Posterior vena cava (tissue), 2 donors: ENCODE data around the gene IKZF5. TPM values are rescaled to one million over a fixed set of nuclear protein-coding genes. Genes with fewer than 3 reads are reported as not detected.
A peak's percentile ranks its signal among the peaks of the same experiment; 100 is the strongest.

Source experiments
- DNase-seq: peaks from one replicate; pipeline ENCODE4 v3.0.0-alpha.2; 2020; ENCODE audit warnings: low spot score
- intact Hi-C, 2 donors: fragments of 100-400 bp; cut with DNase I; formaldehyde crosslinking; loops; one replicate each; pipeline versions ENCODE4 v1.14.1 to v1.14.2; 2022 to 2023
- total RNA-seq, 2 donors: library from RNA; stranded (reverse); fragmentation: NEBNext Ultra II Directional; extraction: Animal tissue kit (Norgen Biotek cat#: 25700); gene quantifications; one replicate each; pipeline ENCODE4 v1.2.1, GENCODE V29; 2021
- donor health status: DM: yes; HTN: yes; CAD: no.
- donor health status: DM: yes; HTN: yes; CAD: no.

The IKZF5 gene
- total RNA-seq, 2 donors from 2014 or later: 15.5 to 19.1 TPM

DNA sequence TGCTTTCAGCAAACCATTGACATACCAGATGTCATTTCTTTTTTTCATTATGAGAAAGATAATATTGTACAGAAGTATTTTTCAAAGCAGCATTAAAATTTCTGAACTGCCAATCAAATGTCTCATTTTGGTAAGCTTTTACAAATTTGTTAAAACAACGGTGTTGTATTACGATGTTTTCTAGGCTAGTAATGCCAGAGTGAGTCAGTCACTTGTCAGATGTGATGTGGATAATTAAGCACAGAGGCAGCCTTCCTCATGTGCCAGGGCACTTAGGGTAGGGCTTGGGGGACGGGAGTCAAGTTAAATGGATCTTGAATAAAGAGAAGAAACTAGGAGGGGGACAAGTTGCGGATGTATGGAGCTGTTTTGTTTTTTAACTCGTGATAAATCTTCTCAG, 18.3 kb downstream of the IKZF5 start:
- intact Hi-C loops: no loop called here
- DNase-seq: no peak

DNA sequence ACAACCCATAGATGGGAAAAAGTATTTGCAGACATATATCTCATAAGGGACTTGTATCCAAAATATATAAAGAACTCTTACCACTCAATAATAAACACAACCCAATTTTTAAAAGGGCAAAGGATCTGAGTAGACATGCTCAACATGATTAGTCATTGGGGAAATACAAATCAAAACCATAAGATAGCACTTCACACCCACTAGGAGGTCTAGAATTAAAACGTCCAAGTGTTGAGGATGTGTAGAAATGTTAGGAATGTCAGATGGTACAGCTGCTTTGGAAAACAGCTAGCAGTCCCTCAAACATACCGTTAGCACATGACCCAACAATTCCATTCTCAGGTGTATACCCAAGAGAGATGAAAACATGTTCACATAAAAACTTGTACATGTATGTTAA, 20.1 kb downstream of the IKZF5 start:
- DNase-seq: no peak
- intact Hi-C loops: no loop called here

DNA sequence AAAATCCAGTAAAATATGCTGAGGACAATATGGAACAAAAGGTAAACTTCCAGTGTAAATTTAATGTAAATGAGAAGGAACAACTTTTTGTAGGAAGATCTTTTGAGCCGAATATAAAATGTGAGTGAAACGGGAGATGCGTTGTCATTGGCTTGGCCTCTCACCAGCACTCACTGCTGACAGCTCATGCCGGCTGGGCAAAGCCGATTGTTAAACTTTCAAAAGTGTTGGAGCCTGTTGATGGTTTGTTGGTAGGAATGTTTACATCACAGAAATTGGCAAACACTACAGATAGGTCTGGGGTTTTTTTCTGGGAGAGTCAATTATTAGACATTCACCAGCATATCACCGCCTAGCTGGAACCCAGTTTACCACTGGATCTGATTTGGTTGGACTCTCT, 22.3 kb downstream of the IKZF5 start:
- no peak for DNase-seq
- intact Hi-C loops: no loop called here

DNA sequence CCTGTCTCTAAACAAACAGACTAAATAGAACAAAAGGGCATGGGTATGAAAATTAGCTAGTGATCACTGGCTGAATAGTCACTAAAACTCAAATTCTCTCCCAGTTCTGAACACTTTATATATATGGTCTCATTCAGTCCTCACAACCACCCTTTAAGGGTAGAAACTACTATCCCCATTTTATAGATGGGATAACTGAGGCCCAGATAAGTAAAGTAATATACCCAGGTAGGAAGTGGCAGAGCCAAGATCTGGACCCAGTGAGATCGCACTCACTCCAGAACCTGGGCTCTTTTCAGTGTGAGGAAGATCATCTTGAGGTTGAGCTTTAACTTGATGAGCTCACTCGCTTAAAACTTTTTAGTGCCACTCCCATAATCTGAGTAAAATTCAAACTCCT, 23.9 kb downstream of the IKZF5 start:
- intact Hi-C loops: no loop called here
- DNase-seq: no peak

DNA sequence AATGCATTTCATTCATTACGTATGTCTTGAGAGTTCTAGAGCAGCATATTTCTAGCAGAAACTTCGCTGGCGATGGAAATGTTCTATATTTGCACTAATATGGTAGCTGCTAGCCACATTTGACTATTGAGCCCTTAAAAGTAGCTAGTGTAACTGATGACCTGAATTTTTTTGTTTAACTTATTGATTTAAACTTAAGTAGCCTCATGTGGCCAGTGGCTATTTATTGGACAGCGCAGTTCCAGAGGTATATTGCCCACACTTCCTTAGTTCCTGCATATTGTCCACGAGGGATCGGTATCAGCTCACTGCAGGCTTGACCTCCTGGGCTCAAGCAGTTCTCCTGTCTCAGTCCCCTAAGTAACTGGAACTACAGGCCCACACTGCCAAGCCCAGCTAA, 24.7 kb downstream of the IKZF5 start:
- intact Hi-C loops: no loop called here
- DNase-seq: no peak

DNA sequence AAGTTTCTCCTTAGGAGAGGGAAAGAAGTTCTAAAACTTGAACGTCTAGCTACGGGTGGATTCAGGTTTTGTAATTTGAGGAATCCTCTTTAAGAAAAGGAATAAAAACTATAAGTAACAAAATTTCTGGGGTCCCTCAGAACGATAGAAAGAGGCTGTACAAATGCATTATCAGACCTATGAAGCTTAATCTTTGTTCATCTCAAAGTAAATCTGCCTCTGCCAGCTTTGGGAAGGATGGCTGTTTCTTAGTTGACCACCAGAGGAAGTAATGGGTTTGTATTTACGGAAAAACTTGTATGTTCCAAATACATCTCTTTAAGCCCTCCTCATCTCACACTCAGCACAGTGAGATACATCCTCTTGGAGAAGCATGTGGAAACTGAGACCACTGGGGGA, 27.5 kb downstream of the IKZF5 start:
- intact Hi-C loops: no loop called here

DNA sequence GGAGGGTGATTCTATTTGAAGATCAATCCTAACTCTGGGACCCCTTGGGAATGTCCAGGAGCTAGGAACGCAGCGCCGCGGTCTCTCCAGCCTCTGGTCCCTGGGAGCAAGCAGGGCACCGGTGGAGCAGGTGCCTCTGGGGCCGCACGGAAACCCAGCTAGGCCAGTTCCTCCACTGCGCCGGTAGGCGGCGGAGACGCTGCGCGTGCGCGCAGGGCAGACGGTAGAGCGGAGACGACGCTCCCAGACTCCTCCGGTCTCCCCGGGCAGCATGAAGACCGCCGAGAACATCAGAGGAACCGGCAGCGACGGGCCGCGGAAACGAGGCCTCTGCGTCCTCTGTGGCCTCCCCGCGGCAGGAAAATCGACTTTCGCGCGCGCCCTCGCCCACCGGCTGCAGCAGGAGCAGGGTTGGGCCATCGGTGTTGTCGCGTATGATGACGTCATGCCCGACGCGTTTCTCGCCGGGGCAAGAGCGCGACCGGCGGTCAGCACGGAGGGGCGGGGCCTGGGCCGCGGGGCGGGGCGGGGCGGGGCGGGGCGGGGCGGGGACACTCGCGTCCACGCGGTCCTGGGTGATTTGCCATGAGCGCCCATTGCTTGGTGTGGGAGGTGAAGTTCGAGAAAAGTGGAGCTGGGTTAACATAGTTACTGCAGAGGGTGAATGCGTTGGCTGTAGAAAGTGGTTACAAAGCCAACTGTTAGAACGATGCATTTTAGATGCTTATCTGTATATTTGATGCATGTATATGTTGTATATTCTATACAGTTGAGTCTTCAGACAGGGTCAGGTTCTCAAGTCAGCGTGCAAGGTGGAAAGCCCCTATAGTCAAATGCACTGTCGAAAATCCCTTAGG, 28.2 kb downstream of the IKZF5 start, which contains the start of gene PSTK:
PSTK (plus strand) TSS at position 193 of the 857 bp plus-strand sequence; CDS start at position 272, 79 bp downstream.
- DNase-seq: peak; percentile 98
- intact Hi-C loops: no loop called here

More for the DNA sequence above, 27.5 kb downstream of the IKZF5 start:
- no peak for DNase-seq

DNA sequence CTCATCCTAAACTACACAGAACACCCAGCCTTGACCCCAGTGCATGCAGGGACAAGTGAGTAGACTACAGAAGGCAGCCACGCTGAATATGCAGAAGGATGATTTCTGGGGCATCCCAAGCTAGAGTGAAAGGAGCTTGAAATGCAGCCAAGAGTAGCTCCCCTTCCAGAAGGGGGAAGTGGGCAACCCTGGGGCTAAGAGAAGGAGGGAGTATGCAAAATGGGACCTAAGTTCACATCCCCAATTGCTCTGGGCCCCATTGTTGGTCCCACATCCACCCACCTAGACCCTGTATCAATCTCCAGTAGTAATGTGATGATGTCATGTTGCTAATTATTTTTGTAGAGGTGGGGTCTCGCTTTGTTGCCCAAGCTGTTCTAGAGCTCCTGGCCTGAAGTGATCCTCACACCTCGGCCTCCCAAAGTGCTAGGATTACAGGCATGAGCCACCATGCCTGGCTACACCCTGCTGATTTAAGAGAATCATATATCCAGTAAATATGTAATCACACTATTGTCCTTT, 34.0 kb downstream of the IKZF5 start:
- DNase-seq: no peak
- intact Hi-C loops: no loop called here

DNA sequence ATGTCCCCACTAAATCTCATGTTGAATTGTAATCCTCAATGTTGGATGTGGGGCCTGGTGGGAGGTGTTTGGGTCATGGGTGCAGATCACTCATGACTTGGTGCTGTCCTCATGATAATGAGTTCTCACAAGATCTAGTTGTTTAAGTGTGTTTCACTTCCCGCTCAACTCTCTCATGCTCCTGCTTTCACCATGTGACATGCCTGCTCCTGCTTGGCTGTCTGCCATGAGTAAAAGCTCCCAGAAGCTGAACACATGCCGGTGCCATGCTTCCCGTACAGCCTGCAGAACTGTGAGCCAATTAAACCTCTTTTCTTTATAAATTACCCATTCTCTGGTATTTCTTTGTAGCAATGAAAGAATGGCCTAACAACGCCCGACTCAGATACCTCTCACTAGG, 34.6 kb downstream of the IKZF5 start:
- DNase-seq: no peak
- intact Hi-C loops: no loop called here

DNA sequence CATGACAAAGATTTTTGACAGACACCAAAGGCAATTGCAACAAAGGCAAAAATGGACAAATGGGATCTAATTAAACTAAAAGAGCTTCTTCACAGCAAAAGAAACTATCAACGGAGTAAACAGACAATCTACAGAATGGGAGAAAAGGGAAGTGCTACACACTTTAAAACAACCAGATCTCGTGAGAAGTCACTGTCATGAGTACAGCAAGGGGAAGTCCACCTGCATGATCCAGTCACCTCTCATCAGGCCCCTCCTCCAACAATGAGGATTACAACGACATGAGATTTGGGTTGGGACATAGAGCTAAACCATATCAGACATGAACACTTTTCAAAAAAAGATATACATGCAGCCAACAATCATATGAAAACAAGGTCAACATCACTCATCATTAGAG, 39.9 kb downstream of the IKZF5 start:
- no peak for DNase-seq
- intact Hi-C loops: no loop called here

DNA sequence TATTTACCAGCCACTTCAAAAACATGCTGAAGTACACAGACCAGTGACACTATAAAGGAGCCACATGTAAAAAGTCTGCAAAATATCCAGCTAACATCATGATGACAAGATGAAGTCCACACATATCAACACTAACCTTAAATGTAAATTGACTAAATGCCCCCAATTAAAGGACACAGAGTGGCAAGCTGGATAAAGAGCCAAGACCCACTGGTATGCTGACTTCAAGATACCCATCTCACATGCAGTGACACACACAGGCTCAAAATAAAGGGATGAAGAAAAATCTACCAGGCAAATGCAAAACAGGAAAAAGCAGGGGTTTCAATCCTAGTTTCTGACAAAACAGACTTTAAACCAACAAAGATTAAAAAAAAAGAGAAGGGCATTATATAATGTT, 41.7 kb downstream of the IKZF5 start:
- no peak for DNase-seq
- intact Hi-C loops: no loop called here

DNA sequence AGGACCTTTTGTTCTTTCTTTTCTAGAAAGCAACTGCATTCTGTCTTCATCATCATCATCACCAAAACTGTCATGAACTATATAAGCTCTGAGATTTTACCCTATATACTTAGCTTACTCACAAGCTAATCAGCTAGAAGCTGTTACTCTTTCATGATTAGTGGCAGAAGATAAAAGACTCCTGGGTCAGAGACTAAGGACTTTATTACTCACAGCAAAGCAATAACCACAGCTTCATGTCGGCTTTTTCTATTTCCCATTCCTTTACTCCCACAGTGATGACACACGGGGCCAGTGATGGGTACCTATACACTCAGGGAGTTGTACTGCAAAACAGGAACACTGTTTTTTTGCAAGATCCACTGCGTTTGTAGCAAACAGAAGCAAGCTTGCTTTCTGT, 46.2 kb downstream of the IKZF5 start:
- intact Hi-C loops: no loop called here
- no peak for DNase-seq

DNA sequence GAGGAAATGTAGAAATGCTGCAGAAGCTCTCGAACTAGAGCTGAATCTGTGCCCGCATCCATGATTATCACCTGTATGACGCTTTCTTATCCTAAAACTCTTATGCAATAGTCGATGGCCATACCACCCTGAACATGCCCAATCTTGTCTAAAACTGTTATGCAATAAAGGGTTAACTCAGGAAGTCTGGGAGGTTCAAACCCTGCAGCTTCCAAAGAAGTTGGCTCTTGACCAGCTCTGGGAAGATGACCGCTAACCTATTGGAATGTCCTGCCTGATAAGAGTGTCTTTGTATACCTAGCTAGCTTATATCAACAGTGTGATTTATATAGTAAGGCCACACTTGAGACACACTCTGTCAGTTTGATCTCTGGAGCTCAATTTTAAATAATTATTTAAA, 51.1 kb downstream of the IKZF5 start:
- intact Hi-C loops: no loop called here
- no peak for DNase-seq

DNA sequence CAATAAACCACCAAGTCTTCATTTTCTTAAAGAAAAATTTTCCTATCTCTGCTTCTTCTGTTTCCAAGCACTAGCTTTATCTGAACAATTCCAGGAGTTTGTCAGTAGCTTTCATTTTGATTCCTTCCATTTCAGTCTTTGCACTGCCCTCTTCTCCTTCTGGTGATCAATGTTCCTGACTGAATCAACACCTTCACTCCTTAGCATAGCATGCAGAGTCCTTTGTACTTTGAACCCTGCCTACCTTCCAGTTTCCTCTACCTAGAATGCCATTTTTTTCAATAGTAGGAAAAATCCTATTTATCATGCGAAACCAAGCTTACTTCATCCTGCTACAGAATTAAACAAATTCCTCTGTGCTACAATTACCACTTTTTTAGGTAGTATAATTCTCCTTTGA, 52.7 kb downstream of the IKZF5 start:
- no peak for DNase-seq
- intact Hi-C loops: no loop called here

DNA sequence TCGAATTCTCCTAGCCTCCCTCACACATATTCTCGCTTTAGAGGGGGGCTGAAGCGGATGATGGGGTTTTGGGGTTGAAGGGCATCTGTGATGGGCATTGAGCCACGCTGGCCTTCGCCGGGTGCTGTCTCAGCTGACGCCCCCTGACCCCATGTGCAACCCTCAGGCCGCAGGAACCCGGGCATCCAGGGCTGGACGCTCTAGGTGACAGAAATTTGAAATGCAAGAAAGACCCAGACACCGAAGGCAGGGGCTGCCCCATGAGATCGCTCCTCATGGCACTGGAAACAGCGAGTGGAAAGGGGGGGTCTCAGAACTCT, 53.9 kb downstream of the IKZF5 start:
- intact Hi-C loops: no loop called here
- no peak for DNase-seq

DNA sequence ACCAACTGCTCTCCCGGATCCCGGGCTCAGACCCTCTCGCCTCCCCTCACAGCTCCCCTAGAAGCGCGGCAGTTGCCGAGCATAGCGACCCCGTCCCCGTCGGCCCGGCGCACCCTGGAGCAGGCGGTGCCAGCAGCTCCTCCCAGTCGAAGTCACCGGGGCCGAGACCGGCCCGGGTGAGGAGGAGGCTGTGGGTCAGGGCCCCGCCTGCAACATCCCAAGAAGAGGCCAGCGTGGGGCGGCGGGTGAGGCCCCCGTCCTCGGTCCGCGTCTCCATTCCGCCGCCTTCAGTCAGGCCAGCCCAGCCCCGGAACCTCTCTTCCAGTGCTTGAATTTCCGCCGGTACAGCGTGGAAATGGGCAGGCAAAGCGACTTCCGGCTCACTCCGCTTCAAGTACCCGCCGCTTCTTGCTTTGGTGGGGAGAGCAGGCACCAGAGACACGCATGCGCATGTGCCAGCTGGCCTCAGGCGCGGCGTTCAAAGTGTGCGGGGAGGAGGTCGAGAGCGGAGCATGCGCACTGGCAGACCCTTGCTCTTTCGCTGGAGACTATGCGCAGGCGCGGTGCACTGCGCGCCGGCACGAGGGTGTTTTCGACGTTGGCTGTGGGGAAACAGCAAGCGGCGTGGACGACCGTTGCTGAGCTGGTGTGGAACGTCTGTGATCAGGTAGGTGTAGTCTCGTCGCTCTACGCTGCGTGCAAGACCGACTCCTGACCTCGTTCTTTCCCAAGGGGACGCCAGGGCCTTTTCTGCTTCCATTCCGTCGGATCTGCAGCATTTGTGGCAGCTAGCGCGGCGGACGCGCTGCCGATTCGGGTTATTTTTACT, 54.5 kb downstream of the IKZF5 start, which contains the start of gene C10orf88:
C10orf88 (minus strand) TSS at position 326 of the 829 bp plus-strand sequence; CDS start at position 277, 49 bp downstream.
- DNase-seq: peak; percentile 99
- intact Hi-C loops: no loop called here

DNA sequence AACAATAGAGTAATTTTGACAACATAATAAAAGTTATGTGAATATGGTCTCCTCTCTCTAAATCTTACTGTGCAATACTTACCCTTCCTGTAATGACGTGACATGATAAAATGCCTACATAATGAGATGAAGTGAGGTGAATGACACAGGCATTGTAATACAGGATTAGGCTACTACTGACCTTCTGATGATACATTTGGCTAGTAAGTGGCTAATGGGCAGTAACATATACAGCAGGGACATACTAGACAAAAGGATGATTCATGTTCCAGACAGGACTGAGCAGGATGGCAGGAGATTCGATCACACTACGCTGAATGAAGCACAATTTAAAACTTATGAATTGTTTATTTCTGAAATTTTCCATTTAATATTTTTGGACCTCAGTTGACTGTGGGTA, 59.3 kb downstream of the IKZF5 start:
- intact Hi-C loops: no loop called here

More for the DNA sequence above, 59.3 kb downstream of the IKZF5 start:
- DNase-seq: no peak
